Stimulated activated CD4-positive, alpha-beta T cell treated with anti-CD3 and anti-CD28 coated beads, Interleukin-15, amount 100 ng/mL, for 1 hour (primary cell): ENCODE measurements around the gene SLC34A2.

ENCODE experiments used
- DNase-seq, 2 donors: peaks; one replicate each; pipeline ENCODE4 v3.0.0-alpha.2; 2020; ENCODE audit warnings: low read depth in 1 of 2, low spot score in 1 of 2

The SLC34A2 gene

DNA sequence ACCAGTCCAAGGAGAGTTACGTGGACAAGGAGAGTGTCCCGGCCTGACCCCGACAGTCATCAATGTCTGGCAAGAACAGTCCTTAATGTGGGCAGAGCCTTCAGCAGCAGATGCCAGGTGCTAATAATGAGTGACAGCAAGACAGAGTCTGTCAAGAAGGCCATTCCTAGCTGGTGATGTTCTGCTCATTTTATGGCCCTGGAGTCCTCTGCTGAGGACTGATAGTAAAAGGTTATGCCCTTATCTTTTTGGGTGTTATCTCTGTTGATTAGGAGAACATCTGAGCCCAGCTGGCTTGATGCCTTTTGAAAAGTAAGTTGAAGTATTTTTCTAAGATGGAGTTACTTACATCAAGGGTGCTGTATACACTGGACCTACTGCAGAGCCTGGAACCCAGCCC, 67.3 kb downstream of the SLC34A2 start:
- no peak for DNase-seq

DNA sequence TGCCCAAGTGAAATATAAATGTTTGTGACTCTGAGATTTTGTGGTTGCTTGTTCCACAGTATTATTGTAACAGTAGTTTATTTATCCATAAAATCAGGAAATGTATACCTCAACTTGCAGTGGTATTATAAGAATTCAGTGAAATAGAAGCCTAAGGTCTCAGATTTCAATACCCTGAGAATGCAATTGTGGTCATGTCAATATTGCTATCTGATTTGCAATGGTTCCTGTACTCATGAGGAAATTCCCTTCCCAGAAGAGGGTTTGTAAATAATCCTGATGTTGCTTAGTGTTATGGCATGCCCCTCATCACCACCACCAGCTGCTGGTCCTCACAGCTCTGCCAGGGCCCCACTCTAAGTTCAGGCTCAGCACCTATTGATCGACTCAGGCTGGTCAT, 67.8 kb downstream of the SLC34A2 start:
- no peak for DNase-seq

DNA sequence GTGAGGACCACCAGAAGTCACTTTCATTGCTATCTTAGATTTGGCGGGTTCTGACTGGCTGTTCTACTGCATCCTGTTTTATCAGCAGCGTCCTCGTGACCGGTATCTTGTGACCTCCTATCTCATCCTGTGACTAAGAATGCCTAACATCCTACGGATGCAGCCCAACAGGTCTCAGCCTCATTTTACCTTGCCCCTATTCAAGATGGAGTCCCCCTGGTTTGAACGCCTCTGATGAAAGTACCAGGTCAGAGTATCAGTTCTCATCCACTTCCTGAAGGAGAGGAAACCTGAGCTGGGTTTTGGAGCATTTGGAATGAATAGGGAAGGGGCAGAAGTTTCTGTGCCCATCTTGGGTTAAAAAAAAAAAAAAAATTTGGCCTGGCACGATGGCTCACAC, 70.2 kb downstream of the SLC34A2 start:
- DNase-seq, result no peak

DNA sequence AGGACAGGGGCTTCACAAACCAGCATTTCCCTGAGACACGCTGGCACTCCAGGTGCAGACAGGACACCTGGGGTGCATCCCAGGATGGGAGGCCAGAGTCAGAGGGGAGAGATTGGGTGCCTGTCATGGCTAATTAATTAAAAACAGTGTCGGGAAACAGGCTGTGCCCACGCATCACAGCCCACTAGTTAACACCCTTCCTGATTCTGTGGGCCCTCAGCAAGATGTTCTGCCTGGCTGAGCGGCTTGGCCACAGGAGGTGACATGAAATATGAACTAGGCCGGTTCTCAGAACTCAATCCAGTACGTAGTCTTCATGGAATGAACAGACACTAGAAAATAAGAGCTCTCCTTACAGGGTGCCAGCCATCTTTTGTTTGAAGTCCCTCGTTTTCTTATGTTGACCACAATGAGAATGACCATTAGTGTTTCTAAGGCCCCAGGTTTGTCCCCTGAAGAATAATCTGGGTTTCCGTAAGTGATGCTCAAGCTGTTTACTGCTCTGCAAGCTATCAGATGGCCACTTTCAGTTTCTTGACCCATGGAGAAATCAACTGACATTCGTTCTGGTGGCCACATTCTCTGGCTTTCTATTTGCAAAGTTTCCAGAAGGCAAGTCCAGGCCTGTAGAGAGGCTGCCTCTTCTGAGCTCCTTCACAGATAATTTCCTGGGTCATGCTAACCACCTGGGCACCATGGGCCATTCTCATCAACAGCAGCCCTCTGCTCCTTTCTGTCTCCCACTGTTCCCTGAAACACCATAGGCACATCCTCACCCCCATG, 72.3 kb downstream of the SLC34A2 start:
- DNase-seq, result no peak
